ENCODE measurements around the gene RIPOR3. TPM values are rescaled to one million over a fixed set of nuclear protein-coding genes. Genes with fewer than 3 reads are reported as not detected.

Gene RIPOR3
- total and polyA plus RNA-seq, 4 donors, result 5.6 to 90.3 (median 16.3) TPM

DNA sequence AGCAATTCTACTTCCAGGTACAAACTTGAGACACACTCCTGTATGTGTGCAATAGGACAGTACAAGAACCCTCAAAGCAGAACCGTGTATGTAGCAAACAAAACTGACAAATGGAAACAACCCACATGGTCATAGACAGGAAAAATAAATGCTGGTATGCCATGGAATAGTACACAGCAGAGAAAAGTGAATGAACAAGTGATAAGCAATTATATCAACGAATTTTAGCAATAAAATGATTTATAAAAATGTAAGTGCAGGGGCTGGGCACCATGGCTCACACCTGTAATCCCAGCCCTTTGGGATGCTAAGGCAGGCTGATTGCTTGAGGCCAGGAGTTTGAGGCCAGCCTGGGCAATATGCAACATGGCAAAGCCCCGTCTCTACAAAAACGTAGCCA is 9.3 kb downstream of the RIPOR3 start:
- no peak for TF ChIP-seq JUND (IDR thresholded peaks at IDR 0.05)
- no peak for TF ChIP-seq FOXA2 (IDR thresholded peaks at IDR 0.05)
- TF ChIP-seq EGR1 (IDR thresholded peaks at IDR 0.05; ENCODE audit: low read depth in 2 of 2), result no peak
- no peak for TF ChIP-seq YY1 (IDR thresholded peaks at IDR 0.05)
- no peak for TF ChIP-seq RAD21 (IDR thresholded peaks at IDR 0.05)
- no peak for TF ChIP-seq RXRA (IDR thresholded peaks at IDR 0.05)
- TF ChIP-seq HNF4G (IDR thresholded peaks at IDR 0.05), result no peak
- TF ChIP-seq MAX (IDR thresholded peaks at IDR 0.05), result no peak
- TF ChIP-seq GABPA (IDR thresholded peaks at IDR 0.05 in 1 of 2, conservative IDR thresholded peaks at IDR 0.05 in 1 of 2), result no peak
- TF ChIP-seq FOXA1 (IDR thresholded peaks at IDR 0.05), result no peak
- no peak for TF ChIP-seq HNF4A (conservative IDR thresholded peaks at IDR 0.05)
- no peak for TF ChIP-seq SP1 (IDR thresholded peaks at IDR 0.05)
- TF ChIP-seq, protein P1, sequence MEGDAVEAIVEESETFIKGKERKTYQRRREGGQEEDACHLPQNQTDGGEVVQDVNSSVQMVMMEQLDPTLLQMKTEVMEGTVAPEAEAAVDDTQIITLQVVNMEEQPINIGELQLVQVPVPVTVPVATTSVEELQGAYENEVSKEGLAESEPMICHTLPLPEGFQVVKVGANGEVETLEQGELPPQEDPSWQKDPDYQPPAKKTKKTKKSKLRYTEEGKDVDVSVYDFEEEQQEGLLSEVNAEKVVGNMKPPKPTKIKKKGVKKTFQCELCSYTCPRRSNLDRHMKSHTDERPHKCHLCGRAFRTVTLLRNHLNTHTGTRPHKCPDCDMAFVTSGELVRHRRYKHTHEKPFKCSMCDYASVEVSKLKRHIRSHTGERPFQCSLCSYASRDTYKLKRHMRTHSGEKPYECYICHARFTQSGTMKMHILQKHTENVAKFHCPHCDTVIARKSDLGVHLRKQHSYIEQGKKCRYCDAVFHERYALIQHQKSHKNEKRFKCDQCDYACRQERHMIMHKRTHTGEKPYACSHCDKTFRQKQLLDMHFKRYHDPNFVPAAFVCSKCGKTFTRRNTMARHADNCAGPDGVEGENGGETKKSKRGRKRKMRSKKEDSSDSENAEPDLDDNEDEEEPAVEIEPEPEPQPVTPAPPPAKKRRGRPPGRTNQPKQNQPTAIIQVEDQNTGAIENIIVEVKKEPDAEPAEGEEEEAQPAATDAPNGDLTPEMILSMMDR (IDR thresholded peaks at IDR 0.05; ENCODE audit: low read depth, low read length, missing input control), result no peak
- TF ChIP-seq, protein P2, sequence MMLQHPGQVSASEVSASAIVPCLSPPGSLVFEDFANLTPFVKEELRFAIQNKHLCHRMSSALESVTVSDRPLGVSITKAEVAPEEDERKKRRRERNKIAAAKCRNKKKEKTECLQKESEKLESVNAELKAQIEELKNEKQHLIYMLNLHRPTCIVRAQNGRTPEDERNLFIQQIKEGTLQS (IDR thresholded peaks at IDR 0.05), result no peak
- Histone ChIP-seq H3K27me3 (ENCODE audit: control insufficient read depth in 4 of 4, insufficient read depth in 4 of 4, low read length in 3 of 4) (no peaks in the 10 kb centered on the region), H3K36me3 (ENCODE audit: control insufficient read depth in 4 of 4, insufficient read depth in 3 of 4, low read depth in 1 of 4, low read length in 3 of 4) (no peaks in the 10 kb centered on the region), H3K9ac (ENCODE audit: low read depth in 1 of 2, low read length in 2 of 2) (no peak overlapping the region), H3K27ac (ENCODE audit: low read depth in 1 of 2, low read length in 2 of 2) (no peak overlapping the region), H3K4me1 (ENCODE audit: control insufficient read depth in 4 of 4, insufficient read depth in 4 of 4, low read length in 3 of 4) (peaks cover 9 to 21% (median 18%) of the 10 kb centered on the region in 4 donors), H3K9me3 (ENCODE audit: control insufficient read depth in 4 of 4, low read length in 3 of 4) (no peaks in the 10 kb centered on the region), H3K4me3 (ENCODE audit: low read depth in 1 of 3, low read length in 3 of 3) (no peak overlapping the region)
- no peak for DNase-seq (ENCODE audit: low spot score)
- 84% methylated on average over 4 of the region's 4 CpGs for WGBS

DNA sequence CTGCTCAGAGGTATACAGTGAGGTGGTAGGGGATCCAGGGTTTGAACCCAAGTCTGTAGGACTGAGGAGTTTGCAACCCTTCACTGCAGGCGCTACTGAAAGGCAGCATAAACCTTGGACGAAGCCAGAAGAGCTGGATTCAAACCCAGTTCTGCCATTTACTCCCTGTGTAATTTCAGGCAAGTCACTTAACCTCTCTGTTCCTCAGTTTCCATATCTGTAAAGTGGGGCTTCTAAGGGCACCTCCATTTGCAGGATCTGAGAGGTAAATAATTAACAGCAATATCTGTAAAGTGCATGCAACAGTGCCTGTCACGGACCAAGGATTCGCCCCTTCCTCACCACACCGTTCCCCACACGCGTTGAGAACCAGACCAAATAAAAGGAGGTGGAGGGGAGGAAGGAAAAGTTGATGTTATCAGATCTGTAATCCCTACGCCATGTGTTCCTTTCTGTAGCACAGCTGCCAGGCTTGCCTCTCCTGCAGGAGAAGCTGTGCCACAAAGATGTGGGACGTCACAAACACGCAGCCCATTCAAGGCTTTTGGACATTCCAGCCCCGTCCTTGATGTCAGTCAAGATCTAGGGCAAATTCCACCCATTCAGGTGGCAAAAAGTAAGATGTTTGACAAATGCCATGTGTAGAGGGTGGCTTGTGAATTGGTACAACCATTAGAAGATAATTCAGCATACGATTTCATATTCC is 9.8 kb downstream of the RIPOR3 start:
- H3K4me3 ChIP-seq (ENCODE audit: low read depth in 1 of 3, low read length in 3 of 3), result no peak overlapping the region
- H3K9ac ChIP-seq (ENCODE audit: low read depth in 1 of 2, low read length in 2 of 2), result no peak overlapping the region
- no peaks in the 10 kb centered on the region for H3K9me3 ChIP-seq (ENCODE audit: control insufficient read depth in 4 of 4, low read length in 3 of 4)
- DNase-seq (ENCODE audit: low spot score), result no peak
- 83% methylated on average over 12 of the region's 12 CpGs for WGBS
- H3K4me1 ChIP-seq (ENCODE audit: control insufficient read depth in 4 of 4, insufficient read depth in 4 of 4, low read length in 3 of 4), result peaks cover 9 to 21% (median 18%) of the 10 kb centered on the region in 4 donors
- H3K36me3 ChIP-seq (ENCODE audit: control insufficient read depth in 4 of 4, insufficient read depth in 3 of 4, low read depth in 1 of 4, low read length in 3 of 4), result no peaks in the 10 kb centered on the region
- no peak overlapping the region for H3K27ac ChIP-seq (ENCODE audit: low read depth in 1 of 2, low read length in 2 of 2)
- TF ChIP-seq, protein P2 (IDR thresholded peaks at IDR 0.05), result no peak
- TF ChIP-seq ZBTB33 (IDR thresholded peaks at IDR 0.05) (no peak), FOXA2 (IDR thresholded peaks at IDR 0.05) (no peak), HNF4A (conservative IDR thresholded peaks at IDR 0.05) (no peak), FOXA1 (IDR thresholded peaks at IDR 0.05) (no peak), HNF4G (IDR thresholded peaks at IDR 0.05) (no peak), NR2F2 (IDR thresholded peaks at IDR 0.05) (no peak), SP1 (IDR thresholded peaks at IDR 0.05) (no peak), MAX (IDR thresholded peaks at IDR 0.05) (no peak), JUND (IDR thresholded peaks at IDR 0.05) (no peak)
- no peaks in the 10 kb centered on the region for H3K27me3 ChIP-seq (ENCODE audit: control insufficient read depth in 4 of 4, insufficient read depth in 4 of 4, low read length in 3 of 4)

All from liver (tissue), 9 donors.